GM19023 (cell line): ENCODE results near the gene DPF1.

ENCODE experiments used
- ATAC-seq: cut with Tn5 transposase; IDR thresholded peaks from one replicate; pipeline ENCODE4 v1.9.1; 2021; ENCODE audit warnings: mild to moderate bottlenecking, moderate library complexity; ENCODE audit not compliant: unreplicated experiment

DPF1 gene

GRCh38 chr19:38168637-38169036 is 55.4 kb downstream of the DPF1 start:
- no peak for ATAC-seq

- ATAC-seq: no peak
These were observed 58.7 kb downstream of the DPF1 start for GRCh38 chr19:38165335-38165734.

- ATAC-seq: no peak
These were observed 59.5 kb downstream of the DPF1 start for GRCh38 chr19:38164526-38164925.

GRCh38 chr19:38163419-38164290 is 60.4 kb downstream of the DPF1 start:
- ATAC-seq: no peak

GRCh38 chr19:38162632-38163031 is 61.4 kb downstream of the DPF1 start:
- ATAC-seq: no peak

- ATAC-seq: no peak
These were observed 61.9 kb downstream of the DPF1 start for GRCh38 chr19:38162094-38162493.
